SJCRH30 (cell line): Measurements from ENCODE around the gene ACTL7B. TPM values are rescaled to one million over a fixed set of nuclear protein-coding genes. Genes with fewer than 3 reads are reported as not detected.

ENCODE experiments used
- DNase-seq, 2 experiments: peaks; one replicate each; pipeline ENCODE4 v3.0.0-alpha.2; 2015 to 2020
- H3K27ac ChIP-seq: fragments of 250-450 bp; sonication (Bioruptor Pico); 2 replicates; pipeline ENCODE4 v1.5.1; 2020; ENCODE audit warnings: mild to moderate bottlenecking, moderate library complexity
- H3K27me3 ChIP-seq: fragments of 250-450 bp; sonication (Bioruptor Pico); 2 replicates; pipeline ENCODE4 v1.5.1; 2020; ENCODE audit warnings: mild to moderate bottlenecking, moderate library complexity
- H3K36me3 ChIP-seq: fragments of 250-450 bp; sonication (Bioruptor Pico); 2 replicates; pipeline ENCODE4 v1.5.1; 2020; ENCODE audit warnings: mild to moderate bottlenecking, moderate library complexity
- H3K4me1 ChIP-seq: fragments of 250-450 bp; sonication (Bioruptor Pico); 2 replicates; pipeline ENCODE4 v1.5.1; 2020; ENCODE audit warnings: mild to moderate bottlenecking, moderate library complexity
- H3K4me3 ChIP-seq: fragments of 250-450 bp; sonication (Bioruptor Pico); 2 replicates; pipeline ENCODE4 v1.5.1; 2020; ENCODE audit warnings: mild to moderate bottlenecking, moderate library complexity
- H3K9me3 ChIP-seq: fragments of 250-450 bp; sonication (Bioruptor Pico); replicated peaks from 2 replicates; pipeline ENCODE4 v1.5.1; 2020; ENCODE audit warnings: mild to moderate bottlenecking, moderate library complexity
- total RNA-seq: library from RNA; depleted of rRNA; stranded (reverse); fragments of >200 nt; shearing (Covaris generic); gene quantifications from 2 replicates; pipeline ENCODE4 v1.2.3, GENCODE V29; 2014; rRNA removed

Gene ACTL7B
- total RNA-seq, 1 experiment from 2014 or later: not detected

DNA sequence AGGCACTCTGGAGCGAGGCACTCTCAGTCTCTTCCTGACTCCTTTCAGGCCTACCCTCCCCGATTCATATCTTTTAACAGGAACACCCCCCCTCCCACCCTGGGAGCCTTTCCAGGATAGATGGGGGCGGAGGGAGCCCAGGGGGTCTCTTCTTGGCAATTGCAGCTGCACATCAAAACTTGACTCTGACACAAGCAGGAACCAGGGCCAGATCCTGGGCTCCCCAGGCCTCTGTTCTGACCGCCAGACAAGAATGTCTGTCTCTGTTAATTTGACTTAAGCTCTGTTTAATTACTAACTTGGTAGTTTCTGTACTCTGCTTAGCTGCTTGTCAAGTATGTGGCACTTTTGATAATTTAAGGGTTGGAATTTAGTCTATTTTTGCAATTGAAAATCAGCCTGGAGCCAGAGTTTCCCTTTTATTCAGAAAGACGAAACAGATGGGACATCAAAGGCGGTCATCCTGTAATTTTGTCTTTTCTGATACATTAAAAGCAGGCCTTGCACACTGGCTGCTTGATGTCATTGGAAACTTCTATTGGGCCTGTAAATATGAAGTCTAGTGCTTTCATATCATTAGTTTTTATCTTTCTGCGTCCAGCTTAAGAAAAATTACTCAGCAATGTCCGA lies 43.3 kb downstream of the ACTL7B start:
- Histone ChIP-seq H3K27ac (no peak overlapping the region), H3K4me3 (no peak overlapping the region), H3K27me3 (peaks cover 13% of the 10 kb centered on the region), H3K36me3 (no peaks in the 10 kb centered on the region), H3K4me1 (no peaks in the 10 kb centered on the region), H3K9me3 (no peaks in the 10 kb centered on the region)
- no peak for DNase-seq

DNA sequence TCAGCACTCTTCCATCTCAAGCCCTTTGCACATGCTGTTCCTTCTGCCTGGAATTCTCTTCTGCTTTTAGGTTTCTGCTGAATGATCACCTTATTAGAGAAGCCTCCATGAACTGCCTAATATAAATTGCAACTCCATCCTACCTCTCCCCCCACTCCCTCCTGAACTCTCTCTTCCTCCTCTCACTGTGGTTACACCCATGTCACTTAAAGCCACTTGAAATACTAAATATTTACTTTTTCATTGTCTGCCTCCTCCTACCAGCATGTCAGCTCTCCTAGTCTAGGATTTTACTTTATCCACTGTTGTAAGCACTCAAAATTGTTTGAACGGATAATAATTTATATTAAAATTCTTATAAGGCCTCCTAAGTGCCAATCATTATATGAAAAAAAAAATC lies 43.8 kb downstream of the ACTL7B start:
- Histone ChIP-seq H3K27ac (no peak overlapping the region), H3K4me3 (no peak overlapping the region), H3K9me3 (no peaks in the 10 kb centered on the region), H3K4me1 (no peaks in the 10 kb centered on the region), H3K27me3 (peaks cover 13% of the 10 kb centered on the region), H3K36me3 (no peaks in the 10 kb centered on the region)
- no peak for DNase-seq

DNA sequence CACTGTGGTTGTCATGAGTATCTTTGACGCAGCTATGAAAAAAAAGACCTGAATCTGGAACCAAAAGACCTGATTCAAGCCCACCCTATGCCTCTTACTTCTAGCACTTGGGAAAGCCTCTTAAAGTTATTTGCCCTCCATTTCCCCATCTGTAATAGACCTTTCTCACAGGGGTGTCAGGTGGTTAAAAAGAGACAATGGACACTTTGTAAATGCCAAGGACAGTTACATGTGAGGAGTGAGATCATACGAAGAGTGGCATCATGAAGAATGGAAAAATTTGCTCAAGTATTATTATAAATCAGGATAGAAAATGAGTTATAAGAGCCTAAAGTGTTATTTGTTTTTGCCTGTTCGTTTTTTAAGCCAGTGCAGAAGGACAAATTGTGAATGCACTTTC lies 46.5 kb downstream of the ACTL7B start:
- H3K36me3 ChIP-seq: no peaks in the 10 kb centered on the region
- DNase-seq: no peak
- H3K27ac ChIP-seq: no peak overlapping the region
- no peaks in the 10 kb centered on the region for H3K4me1 ChIP-seq
- H3K9me3 ChIP-seq: no peaks in the 10 kb centered on the region
- no peak overlapping the region for H3K4me3 ChIP-seq
- peaks cover 16% of the 10 kb centered on the region for H3K27me3 ChIP-seq

Other genes with a start within 250 kb of the ACTL7B start
- not detected in 2 replicates for gene ACTL7A, start 6.3 kb upstream of the ACTL7B start, total RNA-seq
- 39.5 and 40.0 TPM in 2 replicates for gene ELP1, start 78.1 kb upstream of the ACTL7B start, total RNA-seq
- gene ABITRAM, start 78.4 kb upstream of the ACTL7B start, total RNA-seq: 21.1 and 22.9 TPM in 2 replicates
- gene CTNNAL1, start 157.5 kb upstream of the ACTL7B start, total RNA-seq: 81.8 and 89.7 TPM in 2 replicates